ENCODE data around the gene RHOBTB1. TPM values are rescaled to one million over a fixed set of nuclear protein-coding genes. Genes with fewer than 3 reads are reported as not detected.

RHOBTB1 gene
- total and polyA plus RNA-seq, 9 of the 15 experiments (the other 6 are each of a cell fraction or from before 2014, with no cell fraction given): 1.7 to 11.7 (median 9.3) TPM

GRCh38 chr10:60849740-60850139, 94.2 kb downstream of the RHOBTB1 start:
- Histone ChIP-seq H3K27me3 (ENCODE audit: control insufficient read depth in 2 of 2, insufficient read depth in 2 of 2, low read length in 2 of 2) (peaks cover 0 to 2% of the 10 kb centered on the region in 2 experiments; a peak in 1 of 5 replicates), H3K9ac (ENCODE audit: insufficient read depth in 1 of 2, low read depth in 2 of 2, low read length in 2 of 2) (no peak overlapping the region), H3K79me2 (ENCODE audit: control insufficient read depth, insufficient read depth, low read length) (no peaks in the 10 kb centered on the region), H4K20me1 (replicated peaks; ENCODE audit: control insufficient read depth, insufficient read depth, low read length) (no peaks in the 10 kb centered on the region), H3K4me1 (replicated peaks in 1 of 2; ENCODE audit: control insufficient read depth in 2 of 2, insufficient read depth in 2 of 2, low read length in 2 of 2) (no peaks in the 10 kb centered on the region), H3K4me2 (ENCODE audit: insufficient read depth, low read length) (no peak overlapping the region), H3K27ac (ENCODE audit: extremely low read depth, low read depth, low read length) (no peak overlapping the region), H3K9me3 (replicated peaks; ENCODE audit: control insufficient read depth, insufficient read depth, low read depth, low read length) (no peaks in the 10 kb centered on the region), H3K4me3 (no peak overlapping the region), H2AFZ (ENCODE audit: low read depth, low read length) (no peak overlapping the region), H3K9me1 (ENCODE audit: control insufficient read depth, insufficient read depth, low read length) (no peaks in the 10 kb centered on the region), H3K36me3 (ENCODE audit: control insufficient read depth, insufficient read depth, low read length) (no peaks in the 10 kb centered on the region)
- DNase-seq (ENCODE audit: extremely low read depth in 1 of 4, low spot score in 3 of 4) (no peak), ATAC-seq (no peak), FAIRE-seq (no peak)
- in situ Hi-C loops (cut with MboI): no loop called here
- POLR2A ChIA-PET: interaction anchor here (0.7 to 1.0 kb wide), 2 partner anchors 9 to 138 kb away, joined by 3 read pairs; no protein-coding TSS in a partner anchor
- 0% methylated on average over 1 of the region's 1 CpG for WGBS (ENCODE audit: insufficient coverage, low coverage, missing lambda C conversion rate)
- TF ChIP-seq MAZ (CRISPR knock-in tag; conservative IDR thresholded peaks at IDR 0.05 in 1 of 2, IDR thresholded peaks at IDR 0.05 in 1 of 2) (no peak), KLF6 (CRISPR knock-in tag; IDR thresholded peaks at IDR 0.05; ENCODE audit: borderline replicate concordance) (no peak), ZMIZ1 (IDR thresholded peaks at IDR 0.05; ENCODE audit: low read depth in 2 of 2, low read length in 2 of 2) (no peak), PREB (CRISPR knock-in tag; IDR thresholded peaks at IDR 0.05) (no peak), GTF2E2 (tag; IDR thresholded peaks at IDR 0.05) (no peak), PCBP2 (IDR thresholded peaks at IDR 0.05; ENCODE audit: low read depth, low read length, poor library complexity, severe bottlenecking) (no peak), PHB2 (IDR thresholded peaks at IDR 0.05; ENCODE audit: low read depth) (no peak), NFIC (IDR thresholded peaks at IDR 0.05) (no peak), NR2C2 (CRISPR knock-in tag; IDR thresholded peaks at IDR 0.05) (no peak), NR2C2 (tag; IDR thresholded peaks at IDR 0.05) (no peak), ZFP1 (CRISPR knock-in tag; IDR thresholded peaks at IDR 0.05) (no peak), ZNF239 (CRISPR knock-in tag; IDR thresholded peaks at IDR 0.05) (no peak)
- TF ChIP-seq, protein P1, sequence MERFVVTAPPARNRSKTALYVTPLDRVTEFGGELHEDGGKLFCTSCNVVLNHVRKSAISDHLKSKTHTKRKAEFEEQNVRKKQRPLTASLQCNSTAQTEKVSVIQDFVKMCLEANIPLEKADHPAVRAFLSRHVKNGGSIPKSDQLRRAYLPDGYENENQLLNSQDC (CRISPR knock-in tag; IDR thresholded peaks at IDR 0.05): no peak
- TF ChIP-seq, protein P2, sequence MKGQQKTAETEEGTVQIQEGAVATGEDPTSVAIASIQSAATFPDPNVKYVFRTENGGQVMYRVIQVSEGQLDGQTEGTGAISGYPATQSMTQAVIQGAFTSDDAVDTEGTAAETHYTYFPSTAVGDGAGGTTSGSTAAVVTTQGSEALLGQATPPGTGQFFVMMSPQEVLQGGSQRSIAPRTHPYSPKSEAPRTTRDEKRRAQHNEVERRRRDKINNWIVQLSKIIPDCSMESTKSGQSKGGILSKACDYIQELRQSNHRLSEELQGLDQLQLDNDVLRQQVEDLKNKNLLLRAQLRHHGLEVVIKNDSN (CRISPR knock-in tag; IDR thresholded peaks at IDR 0.05): no peak
- TF ChIP-seq, protein P3, sequence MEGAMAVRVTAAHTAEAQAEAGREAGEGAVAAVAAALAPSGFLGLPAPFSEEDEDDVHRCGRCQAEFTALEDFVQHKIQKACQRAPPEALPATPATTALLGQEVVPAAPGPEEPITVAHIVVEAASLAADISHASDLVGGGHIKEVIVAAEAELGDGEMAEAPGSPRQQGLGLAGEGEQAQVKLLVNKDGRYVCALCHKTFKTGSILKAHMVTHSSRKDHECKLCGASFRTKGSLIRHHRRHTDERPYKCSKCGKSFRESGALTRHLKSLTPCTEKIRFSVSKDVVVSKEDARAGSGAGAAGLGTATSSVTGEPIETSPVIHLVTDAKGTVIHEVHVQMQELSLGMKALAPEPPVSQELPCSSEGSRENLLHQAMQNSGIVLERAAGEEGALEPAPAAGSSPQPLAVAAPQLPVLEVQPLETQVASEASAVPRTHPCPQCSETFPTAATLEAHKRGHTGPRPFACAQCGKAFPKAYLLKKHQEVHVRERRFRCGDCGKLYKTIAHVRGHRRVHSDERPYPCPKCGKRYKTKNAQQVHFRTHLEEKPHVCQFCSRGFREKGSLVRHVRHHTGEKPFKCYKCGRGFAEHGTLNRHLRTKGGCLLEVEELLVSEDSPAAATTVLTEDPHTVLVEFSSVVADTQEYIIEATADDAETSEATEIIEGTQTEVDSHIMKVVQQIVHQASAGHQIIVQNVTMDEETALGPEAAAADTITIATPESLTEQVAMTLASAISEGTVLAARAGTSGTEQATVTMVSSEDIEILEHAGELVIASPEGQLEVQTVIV (CRISPR knock-in tag; IDR thresholded peaks at IDR 0.05; ENCODE audit: borderline replicate concordance): no peak
- CTCF ChIA-PET (ENCODE audit: low intra/inter-chr PET ratio): interaction anchor here (0.6 kb wide), 1 partner anchor 1186 kb away, joined by 3 read pairs; no protein-coding TSS in a partner anchor
- intact Hi-C loops (cut with micrococcal nuclease): no loop called here
- no TSS peak for BruUV-seq (replicated peaks)

All from K562 (cell line).